ENCODE results near the gene MAGIX. TPM values are rescaled to one million over a fixed set of nuclear protein-coding genes. Genes with fewer than 3 reads are reported as not detected.
A peak's percentile ranks its signal among the peaks of the same experiment; 100 is the strongest.

MAGIX gene
- 0.56 and 0.72 TPM in 2 replicates for total RNA-seq (2012; rRNA removed)
- 1.0 and 1.1 TPM in 2 replicates for polyA plus RNA-seq (2012; rRNA removed)
- 0.68 and 1.5 TPM in 2 replicates for polyA plus RNA-seq (2012; cell fraction: cytosol; rRNA removed)
- polyA plus RNA-seq (2012; cell fraction: nucleus; rRNA removed; ENCODE audit: low replicate concordance), result 1.5 and 2.2 TPM in 2 replicates
- percentile 32 among the genes with signal in this experiment for Bru-seq, nascent RNA
- percentile 36 among the genes with signal in this experiment for BruChase-seq, experiment 1, labeled RNA remaining after a 6-hour chase
- percentile 25 among the genes with signal in this experiment for BruChase-seq, experiment 2, labeled RNA remaining after a 2-hour chase
- long read RNA-seq, partial matches to known transcripts, result 1 of 4 reads
- long read RNA-seq, other reads (novel, unspliced or antisense), result 3 of 4 reads

GRCh38 chrX:49162620-49163019, at the start of gene MAGIX:
Gene MAGIX, plus strand, starts transcription at chrX:49162758. Its CDS starts 132 bp downstream, at chrX:49162890.
- peak within 1 kb of the TSS; percentile 84 for H3K4me2 ChIP-seq (ENCODE audit: low read depth, low read length)
- H3K9me1 ChIP-seq (ENCODE audit: insufficient read depth, low read length), result no peaks in the 10 kb centered on the region
- no TSS peak for BruUV-seq (replicated peaks)
- no CpG with 5 or more reads among the region's 28 CpGs for WGBS, 2 experiments (ENCODE audit: extremely low coverage in 2 of 2, insufficient read length in 1 of 2)
- H2AK9ac ChIP-seq (replicated peaks; ENCODE audit: low read depth, low read length, poor library complexity), result peak within 1 kb of the TSS; percentile 94
- H4K91ac ChIP-seq (ENCODE audit: insufficient read depth, low read depth, low read length), result peak within 1 kb of the TSS; percentile 62; the same call in 1 of the 2 replicates
- no peak within 1 kb of the TSS for H2BK20ac ChIP-seq (ENCODE audit: low read depth, low read length)
- intact Hi-C loops (cut with micrococcal nuclease), result loop anchor here (10.0 kb wide), 1 partner anchor 88 kb away; the partner anchor contains the start of genes PRAF2 and WDR45
- peak within 1 kb of the TSS; percentile 46 for H3K4me3 ChIP-seq (ENCODE audit: insufficient read depth, low read depth, low read length)
- H3K9ac ChIP-seq (ENCODE audit: low read depth, low read length), result peak within 1 kb of the TSS; percentile 75
- H2BK15ac ChIP-seq (ENCODE audit: low read depth, low read length), result no peak within 1 kb of the TSS
- no peak within 1 kb of the TSS for H3K23ac ChIP-seq (ENCODE audit: low read depth, low read length)
- peak within 1 kb of the TSS; percentile 60; the same call in 1 of the 2 replicates for H3K18ac ChIP-seq (ENCODE audit: low read depth, low read length)
- H2BK120ac ChIP-seq (ENCODE audit: low read depth, low read length), result peak within 1 kb of the TSS; percentile 40; the same call in 1 of the 2 replicates
- no peaks in the 10 kb centered on the region for H3K9me3 ChIP-seq (ENCODE audit: control insufficient read depth, insufficient read depth, low read length)
- H2AK5ac ChIP-seq (ENCODE audit: low read depth, low read length), result peak within 1 kb of the TSS; percentile 28; the same call in 1 of the 2 replicates
- H3K79me1 ChIP-seq (ENCODE audit: low read depth in 1 of 2, low read length in 2 of 2), result no peaks in the 10 kb centered on the region
- H2AFZ ChIP-seq (replicated peaks; ENCODE audit: low read length, poor library complexity), result peak within 1 kb of the TSS; percentile 91
- H4K5ac ChIP-seq (ENCODE audit: low read depth, low read length), result peak within 1 kb of the TSS; percentile 95
- no peaks in the 10 kb centered on the region; the same call in 1 of the 2 replicates for H3K27me3 ChIP-seq (ENCODE audit: control insufficient read depth, insufficient read depth, low read length)
- H3K4ac ChIP-seq (ENCODE audit: low read depth, low read length), result peak within 1 kb of the TSS; percentile 65
- POLR2A ChIA-PET (ENCODE audit: unreplicated experiment), result no interaction called here
- H3K56ac ChIP-seq (ENCODE audit: extremely low read depth, insufficient read depth, low read length), result no peak within 1 kb of the TSS
- H3K4me1 ChIP-seq (ENCODE audit: control insufficient read depth, insufficient read depth, low read length), result peaks cover 7% of the 10 kb centered on the region
- dilution Hi-C loops (cut with HindIII; ENCODE audit: low sequenced_read_pairs, unreplicated experiment), result no loop called here
- peak within 1 kb of the TSS; percentile 73 for H2BK5ac ChIP-seq (ENCODE audit: low read depth, low read length, poor library complexity, severe bottlenecking)
- DNase-seq, result no peak
- peak within 1 kb of the TSS; percentile 84 for H3K27ac ChIP-seq (ENCODE audit: insufficient read depth, low read length)
- in situ Hi-C loops (cut with MboI; ENCODE audit: low sequenced_read_pairs), result no loop called here
- TF ChIP-seq MAFK (IDR thresholded peaks at IDR 0.05; ENCODE audit: low read depth, low read length) (no peak), CEBPB (IDR thresholded peaks at IDR 0.05; ENCODE audit: low read depth, low read length) (no peak), MAZ (IDR thresholded peaks at IDR 0.05; ENCODE audit: borderline replicate concordance, low read depth, low read length) (no peak)
- H3K14ac ChIP-seq (replicated peaks; ENCODE audit: low read depth, low read length), result no peak within 1 kb of the TSS
- H4K20me1 ChIP-seq (ENCODE audit: insufficient read depth, low read length), result no peaks in the 10 kb centered on the region
- no peaks in the 10 kb centered on the region for H3K36me3 ChIP-seq (ENCODE audit: control insufficient read depth, insufficient read depth, low read length)
- peak within 1 kb of the TSS; percentile 86 to 97 for H4K8ac ChIP-seq (ENCODE audit: low read depth in 2 of 2, low read length in 2 of 2)
- CTCF ChIA-PET, result no interaction called here
- no peak for ATAC-seq (ENCODE audit: low read depth)
